Naive thymus-derived CD4-positive, alpha-beta T cell (primary cell): ENCODE results near the gene ITPR3. TPM values are rescaled to one million over a fixed set of nuclear protein-coding genes. Genes with fewer than 3 reads are reported as not detected.

Source experiments
- ATAC-seq: fragments of 150-1000 bp; cut with Tn5 transposase; 2 replicates; pipeline ENCODE4 v1.10.0; 2021; ENCODE audit warnings: mild to moderate bottlenecking, moderate library complexity
- CTCF ChIA-PET: fragments of 350-600 bp; sonication (Branson Sonifier 250); formaldehyde crosslinking; loops from one replicate; lab custom pipeline; 2021; ENCODE audit warnings: antibody characterized with exemption; lab: Charles Lee
- POLR2A ChIA-PET: fragments of 350-600 bp; sonication (Branson Sonifier 250); formaldehyde crosslinking; loops from one replicate; lab custom pipeline; 2021; ENCODE audit warnings: antibody characterized with exemption, inconsistent platforms; lab: Charles Lee
- DNase-seq, 9 donors: peaks; one replicate each; pipeline versions ENCODE4 v3.0.0 to v3.0.0-alpha.2; 2020 to 2022; ENCODE audit warnings: mixed read lengths in 1 of 9
- H3K27ac ChIP-seq: one replicate; pipeline ENCODE4 v1.7.0; 2013; ENCODE audit warnings: mild to moderate bottlenecking, low read depth, low read length, moderate library complexity
- H3K27me3 ChIP-seq, 2 donors: one replicate each; pipeline ENCODE4 v1.7.0; 2013; ENCODE audit warnings: low read length in 2 of 2, mild to moderate bottlenecking in 2 of 2, moderate library complexity in 2 of 2; ENCODE audit not compliant: control insufficient read depth in 2 of 2, insufficient read depth in 2 of 2
- H3K36me3 ChIP-seq, 3 experiments: 1 replicate in 2 of 3; 2 replicates in 1 of 3; pipeline ENCODE4 v1.7.0; 2013; ENCODE audit warnings: low read length in 3 of 3, mild to moderate bottlenecking in 3 of 3, moderate library complexity in 1 of 3; ENCODE audit not compliant: insufficient read depth in 3 of 3, control insufficient read depth in 2 of 3
- H3K4me1 ChIP-seq, 2 donors: one replicate each; pipeline ENCODE4 v1.7.0; 2013; ENCODE audit warnings: low read length in 2 of 2, mild to moderate bottlenecking in 2 of 2, moderate library complexity in 1 of 2; ENCODE audit not compliant: control insufficient read depth in 2 of 2, insufficient read depth in 2 of 2
- H3K4me3 ChIP-seq: 2 replicates; pipeline ENCODE4 v1.7.0; 2013; ENCODE audit warnings: mild to moderate bottlenecking, low read length
- H3K9me3 ChIP-seq, 3 experiments: 1 replicate in 2 of 3; 2 replicates in 1 of 3; pipeline ENCODE4 v1.7.0; 2013; ENCODE audit warnings: low read length in 3 of 3; ENCODE audit not compliant: control insufficient read depth in 2 of 3
- H3K27ac Mint-ChIP-seq, 9 donors: one replicate each; pipeline ENCODE4 v1.8.0; 2020 to 2022; ENCODE audit warnings: mixed read lengths in 9 of 9, mild to moderate bottlenecking in 8 of 9, moderate library complexity in 5 of 9, inconsistent platforms in 2 of 9
- H3K27me3 Mint-ChIP-seq, 5 donors: one replicate each; pipeline ENCODE4 v1.8.0; 2021 to 2022; ENCODE audit warnings: mixed read lengths in 5 of 5, mild to moderate bottlenecking in 1 of 5
- H3K36me3 Mint-ChIP-seq, 5 donors: one replicate each; pipeline ENCODE4 v1.8.0; 2020 to 2022; ENCODE audit warnings: mixed read lengths in 5 of 5, mild to moderate bottlenecking in 3 of 5, inconsistent platforms in 1 of 5
- H3K4me1 Mint-ChIP-seq, 7 donors: one replicate each; pipeline ENCODE4 v1.8.0; 2020 to 2022; ENCODE audit warnings: mixed read lengths in 7 of 7, mild to moderate bottlenecking in 3 of 7, inconsistent platforms in 1 of 7
- H3K4me3 Mint-ChIP-seq, 10 donors: one replicate each; pipeline ENCODE4 v1.8.0; 2020 to 2022; ENCODE audit warnings: mild to moderate bottlenecking in 10 of 10, mixed read lengths in 10 of 10, moderate library complexity in 6 of 10, inconsistent platforms in 2 of 10
- H3K9me3 Mint-ChIP-seq, 11 donors: one replicate each; pipeline ENCODE4 v1.8.0; 2020 to 2022; ENCODE audit warnings: mixed read lengths in 11 of 11, mild to moderate bottlenecking in 4 of 11, inconsistent platforms in 1 of 11, moderate library complexity in 1 of 11
- intact Hi-C, 2 donors: fragments of 100-400 bp; cut with micrococcal nuclease; formaldehyde crosslinking; loops; one replicate each; pipeline ENCODE4 v1.15.1; 2023
- microRNA-seq: library from miRNA; unstranded; fragments of <30 nt; microRNA quantifications from one replicate; pipeline ENCODE4 v1.2.0, GENCODE V29; 2022; ENCODE audit warnings: borderline microRNAs expressed
- polyA plus RNA-seq, 2 donors: library from polyadenylated mRNA; unstranded; fragments of 300-500 nt; fragmentation: Illumina TruSeq; gene quantifications; one replicate each; pipeline ENCODE4 v1.2.3, GENCODE V29; 2021
- total RNA-seq, 6 experiments: library from RNA in 5 of 6; stranded (reverse) in 5 of 6; gene quantifications; 1 replicate in 5 of 6; 2 replicates in 1 of 6; pipeline ENCODE4 v1.2.3 and lab custom pipeline; 2021 to 2026

The ITPR3 gene
- total and polyA plus RNA-seq, 7 experiments from 2014 or later, result 1.7 to 65.7 (median 41.4) TPM

DNA sequence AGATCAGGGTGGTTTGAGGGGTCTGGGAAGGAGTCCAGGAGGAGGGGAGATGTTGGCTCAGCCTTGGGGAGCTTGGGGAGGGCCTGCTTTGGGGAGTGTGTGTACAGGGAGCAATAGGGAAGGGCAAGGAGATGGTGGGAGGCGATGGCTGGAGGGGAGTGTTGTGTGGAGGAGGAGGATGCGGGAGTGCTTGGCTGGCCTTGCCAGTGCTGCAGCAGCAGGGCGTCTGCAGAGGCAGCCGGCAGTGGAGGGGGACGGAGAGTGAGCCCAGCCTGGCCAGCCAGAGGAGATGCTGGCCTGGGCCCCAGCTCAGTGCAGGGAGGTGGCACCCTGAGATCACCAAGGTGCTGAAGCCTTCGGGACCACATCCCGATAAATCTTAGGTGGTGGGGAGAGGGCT, 121.7 kb downstream of the ITPR3 start:
- DNase-seq (no peak), ATAC-seq (no peak)
- Histone ChIP-seq H3K9me3 (no peaks in the 10 kb centered on the region), H3K27ac (no peak overlapping the region), H3K27me3 (no peaks in the 10 kb centered on the region), H3K4me1 (no peaks in the 10 kb centered on the region), H3K4me3 (no peak overlapping the region), H3K36me3 (no peaks in the 10 kb centered on the region)
- no peak overlapping the region for H3K4me3 Mint-ChIP-seq
- ChIA-PET POLR2A (no interaction called here), CTCF (interaction anchor here (0.6 to 5.7 kb wide), 9 partner anchors 9 to 285 kb away, joined by 3 to 30 read pairs (median 4); partner anchors contain the start of gene UQCC2)
- H3K27ac Mint-ChIP-seq, result no peak overlapping the region
- no peaks in the 10 kb centered on the region for H3K9me3 Mint-ChIP-seq
- H3K36me3 Mint-ChIP-seq, result no peaks in the 10 kb centered on the region
- intact Hi-C loops, result no loop called here
- H3K4me1 Mint-ChIP-seq, result peaks cover 0 to 5% (median 4%) of the 10 kb centered on the region in 7 donors
- peaks cover 4 to 23% (median 12%) of the 10 kb centered on the region in 5 donors for H3K27me3 Mint-ChIP-seq

DNA sequence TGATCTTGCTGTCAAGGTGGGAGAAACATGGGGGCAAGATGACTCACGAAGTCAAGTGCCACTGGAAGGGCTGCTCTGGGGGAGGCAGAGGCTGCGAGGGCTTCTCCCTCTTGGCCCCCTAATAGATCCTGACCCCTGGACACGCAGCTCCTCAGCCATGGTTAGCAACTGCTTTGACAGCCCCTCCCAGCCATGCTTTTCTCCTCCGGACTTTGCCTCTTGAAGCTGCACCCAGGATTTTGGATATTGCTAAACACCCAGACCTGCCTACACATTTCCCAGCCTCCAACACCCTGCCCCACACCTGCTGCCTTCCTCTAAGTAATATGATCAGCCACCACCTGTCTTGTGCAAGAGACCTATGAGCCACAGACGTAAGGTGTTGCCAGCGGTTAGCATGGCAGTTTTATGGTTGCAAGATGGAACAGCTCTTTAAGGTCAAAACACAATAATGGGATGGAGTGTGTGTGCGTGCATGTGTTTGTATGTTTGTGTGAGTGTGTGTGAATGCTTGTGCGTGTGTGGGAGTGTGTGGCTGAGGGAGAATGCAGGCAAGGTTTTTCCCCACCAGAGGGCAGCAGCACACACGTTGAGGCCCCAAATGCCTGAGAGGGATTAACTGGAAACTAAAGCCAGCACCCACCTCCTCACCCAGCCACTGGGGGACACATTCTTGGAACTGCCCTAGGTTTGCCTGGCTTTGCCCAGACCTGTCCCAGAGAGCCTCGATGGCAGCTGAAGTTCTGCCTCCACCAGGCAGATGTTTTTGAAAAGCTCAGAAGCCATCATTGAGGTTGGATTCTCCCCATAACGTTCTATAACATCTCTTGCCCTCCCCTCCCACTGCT, 123.1 kb downstream of the ITPR3 start:
- no peak overlapping the region for H3K27ac Mint-ChIP-seq
- no peaks in the 10 kb centered on the region for H3K36me3 Mint-ChIP-seq
- POLR2A ChIA-PET, result interaction anchor here (1.0 to 1.3 kb wide), 3 partner anchors 29 to 159 kb away, joined by 3 read pairs; no protein-coding TSS in a partner anchor
- Histone ChIP-seq H3K27ac (no peak overlapping the region), H3K4me1 (no peaks in the 10 kb centered on the region), H3K36me3 (no peaks in the 10 kb centered on the region), H3K27me3 (no peaks in the 10 kb centered on the region), H3K9me3 (no peaks in the 10 kb centered on the region), H3K4me3 (no peak overlapping the region)
- no peaks in the 10 kb centered on the region for H3K9me3 Mint-ChIP-seq
- H3K4me1 Mint-ChIP-seq, result peaks cover 0 to 5% (median 4%) of the 10 kb centered on the region in 7 donors
- DNase-seq, result peak; percentile 47 to 71 (median 65)
- intact Hi-C loops, result loop anchor here (1.0 to 2.0 kb wide), 5 partner anchors 27 to 410 kb away; partner anchors contain the start of gene UQCC2 (in 2 of the 2)
- H3K4me3 Mint-ChIP-seq, result no peak overlapping the region
- H3K27me3 Mint-ChIP-seq, result peaks cover 4 to 23% (median 12%) of the 10 kb centered on the region in 5 donors
- ATAC-seq, result peak; percentile 87
- CTCF ChIA-PET, result interaction anchor here (0.6 to 5.7 kb wide), 13 partner anchors 11 to 852 kb away, joined by 3 to 30 read pairs (median 4); partner anchors contain the start of gene UQCC2

DNA sequence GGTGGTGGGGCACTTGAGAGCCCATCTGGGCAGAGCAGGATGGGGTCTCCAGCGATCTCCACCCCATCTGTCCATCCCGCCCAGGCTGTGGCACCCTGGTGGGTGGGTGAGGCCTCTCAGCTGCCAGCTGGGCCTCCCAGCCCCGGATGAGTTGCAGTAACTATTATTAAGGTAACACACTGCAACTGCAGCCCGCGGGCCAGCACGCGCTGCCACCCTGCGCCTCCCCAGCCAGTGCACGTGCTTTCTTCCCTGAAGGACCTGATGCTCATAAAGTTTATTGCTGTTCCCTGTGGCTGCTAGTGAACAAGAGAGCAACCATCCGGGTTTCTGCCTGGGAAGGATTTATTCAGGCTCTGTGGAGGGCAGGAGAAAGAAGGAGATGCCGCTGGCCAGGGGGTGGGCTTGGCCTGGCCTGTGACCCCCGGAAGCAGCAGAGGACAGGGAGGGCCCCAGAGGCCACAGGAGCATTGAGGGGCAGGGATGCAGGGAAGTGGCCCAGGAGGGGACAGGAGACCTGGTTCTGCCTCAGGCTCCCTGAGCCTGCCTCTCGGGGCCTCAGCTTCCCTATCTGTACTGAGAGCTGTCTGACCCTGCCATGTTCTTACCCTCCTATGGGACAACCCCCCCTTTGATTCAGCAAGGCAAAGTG, 123.9 kb downstream of the ITPR3 start:
- ChIA-PET POLR2A (interaction anchor here (1.0 kb wide), 2 partner anchors 152 to 160 kb away, joined by 3 read pairs; no protein-coding TSS in a partner anchor), CTCF (interaction anchor here (0.6 to 5.7 kb wide), 10 partner anchors 9 to 306 kb away, joined by 3 to 30 read pairs (median 4); partner anchors contain the start of gene UQCC2)
- ATAC-seq, result no peak
- Histone ChIP-seq H3K4me3 (no peak overlapping the region), H3K27ac (no peak overlapping the region), H3K36me3 (no peaks in the 10 kb centered on the region), H3K4me1 (no peaks in the 10 kb centered on the region), H3K27me3 (no peaks in the 10 kb centered on the region), H3K9me3 (no peaks in the 10 kb centered on the region)
- H3K36me3 Mint-ChIP-seq, result no peaks in the 10 kb centered on the region
- peaks cover 0 to 5% (median 4%) of the 10 kb centered on the region in 7 donors for H3K4me1 Mint-ChIP-seq
- H3K27ac Mint-ChIP-seq, result no peak overlapping the region
- peaks cover 4 to 23% (median 12%) of the 10 kb centered on the region in 5 donors for H3K27me3 Mint-ChIP-seq
- H3K4me3 Mint-ChIP-seq, result no peak overlapping the region
- intact Hi-C loops, result loop anchor here (1.0 to 2.0 kb wide), 5 partner anchors 26 to 409 kb away; partner anchors contain the start of gene UQCC2 (in 2 of the 2)
- DNase-seq, result no peak
- H3K9me3 Mint-ChIP-seq, result no peaks in the 10 kb centered on the region

DNA sequence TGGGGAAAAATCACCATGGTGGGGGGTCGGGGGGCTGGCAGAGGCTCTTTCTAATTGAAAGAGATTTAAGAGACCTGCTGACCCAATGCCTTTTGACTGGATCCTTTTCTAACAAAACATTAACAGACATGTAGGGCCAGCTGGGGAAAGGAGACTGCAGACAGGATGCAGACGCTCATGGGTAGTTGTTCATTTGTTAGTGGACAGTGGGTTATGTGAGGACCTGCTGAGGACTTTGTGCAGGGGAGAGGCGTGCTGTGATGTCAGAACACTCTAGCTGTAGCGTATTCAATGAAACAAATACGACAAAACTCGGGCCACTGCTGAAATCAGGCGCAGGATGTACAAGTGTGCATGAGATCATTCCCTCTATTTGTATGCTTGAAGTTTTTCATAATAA, 124.4 kb downstream of the ITPR3 start:
- Histone ChIP-seq H3K9me3 (no peaks in the 10 kb centered on the region), H3K4me1 (no peaks in the 10 kb centered on the region), H3K36me3 (no peaks in the 10 kb centered on the region), H3K27me3 (no peaks in the 10 kb centered on the region), H3K4me3 (no peak overlapping the region), H3K27ac (no peak overlapping the region)
- no peaks in the 10 kb centered on the region for H3K36me3 Mint-ChIP-seq
- H3K4me3 Mint-ChIP-seq, result no peak overlapping the region
- peaks cover 4 to 23% (median 12%) of the 10 kb centered on the region in 5 donors for H3K27me3 Mint-ChIP-seq
- no peaks in the 10 kb centered on the region for H3K9me3 Mint-ChIP-seq
- no peak overlapping the region for H3K27ac Mint-ChIP-seq
- no peak for DNase-seq
- H3K4me1 Mint-ChIP-seq, result peaks cover 0 to 5% (median 4%) of the 10 kb centered on the region in 7 donors
- ChIA-PET CTCF (interaction anchor here (0.9 to 5.7 kb wide), 3 partner anchors 9 to 34 kb away, joined by 3 to 30 read pairs (median 5); partner anchors contain the start of gene UQCC2), POLR2A (no interaction called here)
- intact Hi-C loops, result loop anchor here in 1 of 2 donors (2.0 kb wide), 1 partner anchor 25 kb away; no protein-coding TSS in a partner anchor
- no peak for ATAC-seq

Small RNAs within 50 kb of the gene (microRNA-seq; reads per million reads assigned to microRNA genes)
- 2.1 reads per million for gene MIR3934

Other genes with a start within 250 kb of the ITPR3 start
- gene KIFC1, start 229.5 kb upstream of the ITPR3 start, total RNA-seq, result 10 to 100 TPM in 1 of 5 experiments, 1 to 10 TPM in 3, under 1 TPM in 1; 0.65 to 87.9 (median 1.6) TPM
- gene KIFC1, start 229.5 kb upstream of the ITPR3 start, polyA plus RNA-seq, result under 1 TPM; 0.18 to 0.92 TPM
- gene PHF1, start 210.3 kb upstream of the ITPR3 start, total RNA-seq, result 100 to 1,000 TPM in 4 of 5 experiments, 10 to 100 TPM in 1; 37.8 to 356 (median 235) TPM
- gene PHF1, start 210.3 kb upstream of the ITPR3 start, polyA plus RNA-seq, result 10 to 100 TPM; 58.6 to 88.3 TPM
- gene CUTA, start 203.2 kb upstream of the ITPR3 start, total RNA-seq, result 100 to 1,000 TPM; 148 to 235 (median 158) TPM
- 100 to 1,000 TPM; 389 to 466 TPM for gene CUTA, start 203.2 kb upstream of the ITPR3 start, polyA plus RNA-seq
- 10 to 100 TPM; 35.5 to 94.1 (median 57.9) TPM for gene SYNGAP1, start 201.3 kb upstream of the ITPR3 start, total RNA-seq
- 1 to 10 TPM in 1 of 2 donors, under 1 TPM in 1; 0.48 to 2.3 TPM for gene SYNGAP1, start 201.3 kb upstream of the ITPR3 start, polyA plus RNA-seq
- 10 to 100 TPM in 1 of 5 experiments, 1 to 10 TPM in 4; 3.3 to 14.0 (median 9.8) TPM for gene ZBTB9, start 166.7 kb upstream of the ITPR3 start, total RNA-seq
- gene ZBTB9, start 166.7 kb upstream of the ITPR3 start, polyA plus RNA-seq, result 10 to 100 TPM in 1 of 2 donors, 1 to 10 TPM in 1; 6.9 to 15.2 TPM
- gene BAK1, start 41.0 kb upstream of the ITPR3 start, total RNA-seq, result 10 to 100 TPM; 16.9 to 78.8 (median 22.0) TPM
- gene BAK1, start 41.0 kb upstream of the ITPR3 start, polyA plus RNA-seq, result 10 to 100 TPM in 1 of 2 donors, 1 to 10 TPM in 1; 9.6 to 21.7 TPM
- 10 to 100 TPM; 15.7 to 79.8 (median 23.0) TPM for gene UQCC2, start 90.4 kb downstream of the ITPR3 start, total RNA-seq
- gene UQCC2, start 90.4 kb downstream of the ITPR3 start, polyA plus RNA-seq, result 10 to 100 TPM; 34.1 to 50.0 TPM
- not detected for gene IP6K3, start 125.6 kb downstream of the ITPR3 start, total RNA-seq
- not detected for gene IP6K3, start 125.6 kb downstream of the ITPR3 start, polyA plus RNA-seq
- 100 to 1,000 TPM in 4 of 5 experiments, 10 to 100 TPM in 1; 71.4 to 124 (median 118) TPM for gene LEMD2, start 167.8 kb downstream of the ITPR3 start, total RNA-seq
- gene LEMD2, start 167.8 kb downstream of the ITPR3 start, polyA plus RNA-seq, result 10 to 100 TPM; 27.0 to 46.6 TPM
- not detected for gene MLN, start 182.7 kb downstream of the ITPR3 start, total RNA-seq
- not detected for gene MLN, start 182.7 kb downstream of the ITPR3 start, polyA plus RNA-seq